ENCODE measurements around the gene CHCHD6.

DNA sequence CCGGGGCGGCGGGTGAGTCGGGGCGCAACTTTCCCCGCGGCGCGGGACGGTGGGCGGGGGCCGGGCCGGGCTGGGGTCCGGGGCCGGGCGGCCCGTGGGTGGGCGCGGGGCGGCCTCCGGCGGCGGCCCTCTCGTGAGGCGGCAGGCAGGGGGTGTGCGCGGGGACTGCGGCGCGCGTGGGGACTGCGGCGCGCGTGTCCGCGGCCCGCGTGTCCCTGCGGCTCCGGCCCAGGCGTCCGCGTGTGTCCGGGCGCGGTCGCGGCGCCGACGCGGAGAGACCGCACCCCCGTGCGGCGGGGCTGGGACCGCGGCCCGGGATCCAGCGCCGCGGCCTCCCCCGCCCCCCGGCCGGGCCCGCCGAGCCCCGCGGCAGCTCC lies 279.2 kb downstream of the CHCHD6 start:
- no peak for TF ChIP-seq SIN3A (IDR thresholded peaks at IDR 0.05; ENCODE audit: borderline replicate concordance, insufficient read depth, low read length)
- TF ChIP-seq, protein P1, sequence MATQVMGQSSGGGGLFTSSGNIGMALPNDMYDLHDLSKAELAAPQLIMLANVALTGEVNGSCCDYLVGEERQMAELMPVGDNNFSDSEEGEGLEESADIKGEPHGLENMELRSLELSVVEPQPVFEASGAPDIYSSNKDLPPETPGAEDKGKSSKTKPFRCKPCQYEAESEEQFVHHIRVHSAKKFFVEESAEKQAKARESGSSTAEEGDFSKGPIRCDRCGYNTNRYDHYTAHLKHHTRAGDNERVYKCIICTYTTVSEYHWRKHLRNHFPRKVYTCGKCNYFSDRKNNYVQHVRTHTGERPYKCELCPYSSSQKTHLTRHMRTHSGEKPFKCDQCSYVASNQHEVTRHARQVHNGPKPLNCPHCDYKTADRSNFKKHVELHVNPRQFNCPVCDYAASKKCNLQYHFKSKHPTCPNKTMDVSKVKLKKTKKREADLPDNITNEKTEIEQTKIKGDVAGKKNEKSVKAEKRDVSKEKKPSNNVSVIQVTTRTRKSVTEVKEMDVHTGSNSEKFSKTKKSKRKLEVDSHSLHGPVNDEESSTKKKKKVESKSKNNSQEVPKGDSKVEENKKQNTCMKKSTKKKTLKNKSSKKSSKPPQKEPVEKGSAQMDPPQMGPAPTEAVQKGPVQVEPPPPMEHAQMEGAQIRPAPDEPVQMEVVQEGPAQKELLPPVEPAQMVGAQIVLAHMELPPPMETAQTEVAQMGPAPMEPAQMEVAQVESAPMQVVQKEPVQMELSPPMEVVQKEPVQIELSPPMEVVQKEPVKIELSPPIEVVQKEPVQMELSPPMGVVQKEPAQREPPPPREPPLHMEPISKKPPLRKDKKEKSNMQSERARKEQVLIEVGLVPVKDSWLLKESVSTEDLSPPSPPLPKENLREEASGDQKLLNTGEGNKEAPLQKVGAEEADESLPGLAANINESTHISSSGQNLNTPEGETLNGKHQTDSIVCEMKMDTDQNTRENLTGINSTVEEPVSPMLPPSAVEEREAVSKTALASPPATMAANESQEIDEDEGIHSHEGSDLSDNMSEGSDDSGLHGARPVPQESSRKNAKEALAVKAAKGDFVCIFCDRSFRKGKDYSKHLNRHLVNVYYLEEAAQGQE (IDR thresholded peaks at IDR 0.05; ENCODE audit: insufficient read depth in 1 of 2, low read depth in 2 of 2, low read length in 2 of 2), result no peak
- TF ChIP-seq POLR2AphosphoS5 (IDR thresholded peaks at IDR 0.05; ENCODE audit: low read depth, low read length), result no peak
